ENCODE data around the gene DBNDD2.

DBNDD2 gene

DNA sequence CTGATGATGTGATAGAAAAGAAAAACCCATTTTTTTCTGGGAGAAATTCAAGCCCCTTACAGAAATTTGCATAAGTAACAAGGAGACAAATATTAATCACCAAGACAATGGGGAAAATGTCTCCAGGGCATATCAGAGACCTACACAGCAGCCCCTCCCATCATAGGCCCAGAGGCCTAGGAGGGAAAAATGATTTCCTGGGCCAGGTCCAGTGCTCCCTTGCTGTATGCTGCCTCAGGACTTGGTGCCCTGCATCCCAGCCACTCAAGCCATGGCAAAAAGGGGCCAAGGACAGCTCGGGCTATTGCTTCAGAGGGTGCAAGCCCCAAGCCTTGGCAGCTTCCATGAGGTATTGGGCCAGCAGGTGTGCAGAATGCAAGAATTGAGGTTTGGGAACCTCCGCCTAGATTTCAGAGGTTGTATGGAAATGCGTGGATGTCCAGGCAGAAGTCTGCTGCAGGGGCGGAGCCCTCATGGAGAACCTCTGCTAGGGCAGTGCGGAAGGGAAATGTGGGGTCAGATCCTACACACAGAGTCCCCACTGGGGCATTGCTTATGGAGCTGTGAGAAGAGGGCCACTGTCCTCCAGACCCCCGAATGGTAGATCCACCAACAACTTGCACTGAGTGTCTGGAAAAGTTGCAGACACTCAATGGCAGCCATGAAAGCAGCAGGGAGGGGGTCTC lies 7.6 kb upstream of the DBNDD2 start:
- H3K9me3 Mint-ChIP-seq, result peaks cover 23% of the 10 kb centered on the region
- H3K4me3 Mint-ChIP-seq, result no peak overlapping the region
- H3K27me3 Mint-ChIP-seq, result peaks cover 3% of the 10 kb centered on the region
- DNase-seq, result no peak
- no peak overlapping the region for H3K27ac Mint-ChIP-seq
- H3K36me3 Mint-ChIP-seq (ENCODE audit: low read depth), result peaks cover 24% of the 10 kb centered on the region
- peaks cover 16% of the 10 kb centered on the region for H3K4me1 Mint-ChIP-seq (ENCODE audit: low read depth)

- H3K4me3 Mint-ChIP-seq, result no peak overlapping the region
- peaks cover 24% of the 10 kb centered on the region for H3K36me3 Mint-ChIP-seq (ENCODE audit: low read depth)
- no peak for DNase-seq
- H3K9me3 Mint-ChIP-seq, result peaks cover 23% of the 10 kb centered on the region
- H3K27me3 Mint-ChIP-seq, result peaks cover 3% of the 10 kb centered on the region
- no peak overlapping the region for H3K27ac Mint-ChIP-seq
- H3K4me1 Mint-ChIP-seq (ENCODE audit: low read depth), result peaks cover 30% of the 10 kb centered on the region
Measured at GRCh38 chr20:45402946-45403345, 5.1 kb upstream of the DBNDD2 start.

DNA sequence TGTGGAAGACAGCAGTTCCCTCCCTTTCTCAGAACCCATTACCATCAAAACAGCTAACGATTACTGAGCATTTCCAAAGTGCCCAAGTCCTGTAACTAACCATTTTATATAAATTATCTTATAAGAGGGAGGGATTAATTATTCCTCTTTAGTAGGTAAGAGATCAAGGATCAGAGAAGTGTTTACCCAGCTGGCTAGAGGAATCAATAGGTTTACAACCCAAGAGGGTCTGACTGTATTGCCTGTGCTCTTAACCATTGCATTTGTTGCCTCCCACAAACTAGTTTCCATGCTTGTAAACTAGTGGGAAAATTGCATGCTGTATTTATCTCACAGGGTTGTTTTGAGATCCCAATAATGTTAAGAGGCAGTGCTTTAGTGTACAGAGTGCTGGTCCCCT lies 3.7 kb upstream of the DBNDD2 start:
- DNase-seq, result no peak
- H3K4me3 Mint-ChIP-seq, result peak overlapping the region; percentile 77
- peaks cover 38% of the 10 kb centered on the region for H3K4me1 Mint-ChIP-seq (ENCODE audit: low read depth)
- H3K36me3 Mint-ChIP-seq (ENCODE audit: low read depth), result peaks cover 25% of the 10 kb centered on the region
- peak overlapping the region; percentile 54 for H3K27ac Mint-ChIP-seq
- peaks cover 21% of the 10 kb centered on the region for H3K9me3 Mint-ChIP-seq
- peaks cover 3% of the 10 kb centered on the region for H3K27me3 Mint-ChIP-seq

DNA sequence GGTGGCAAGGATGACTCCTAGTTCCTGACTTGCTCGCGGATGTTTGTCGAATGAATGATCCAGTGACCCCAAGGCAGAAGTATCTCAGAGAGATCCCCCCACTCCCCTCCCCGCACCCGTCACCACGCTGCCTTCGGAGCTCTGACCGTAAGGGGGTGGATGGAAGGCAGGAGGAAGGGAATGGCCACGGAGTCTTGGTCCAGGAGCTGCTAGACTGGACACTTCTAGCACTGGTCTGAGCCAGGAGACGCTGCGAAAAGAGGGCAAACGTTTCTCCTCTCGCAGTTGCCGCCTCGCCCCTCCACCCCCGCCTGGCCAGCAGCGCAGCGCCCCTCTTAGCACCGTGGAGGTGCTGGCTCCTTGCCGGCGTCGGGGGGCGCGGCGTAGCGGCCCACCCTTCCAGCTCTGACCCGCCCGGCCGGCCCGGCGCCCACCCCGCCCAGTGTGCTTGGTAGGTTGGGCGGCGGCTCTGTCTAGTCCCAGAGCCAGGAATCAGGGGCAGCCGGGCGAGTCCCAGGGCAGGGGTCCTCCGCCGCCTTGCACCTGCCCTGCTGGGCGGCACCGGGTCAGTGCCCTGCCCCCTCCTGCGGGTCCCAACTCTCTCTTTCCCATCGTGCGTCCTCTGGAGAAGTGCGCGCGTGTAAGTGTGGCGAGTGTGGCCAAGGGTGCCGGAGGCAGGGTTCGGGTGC lies 2.4 kb upstream of the DBNDD2 start:
- H3K27ac Mint-ChIP-seq, result peak overlapping the region; percentile 63
- peak overlapping the region; percentile 77 for H3K4me3 Mint-ChIP-seq
- H3K36me3 Mint-ChIP-seq (ENCODE audit: low read depth), result peaks cover 25% of the 10 kb centered on the region
- peaks cover 11% of the 10 kb centered on the region for H3K9me3 Mint-ChIP-seq
- peaks cover 38% of the 10 kb centered on the region for H3K4me1 Mint-ChIP-seq (ENCODE audit: low read depth)
- DNase-seq, result peak; percentile 39
- peaks cover 3% of the 10 kb centered on the region for H3K27me3 Mint-ChIP-seq

GRCh38 chr20:45406260-45407066 lies 1.6 kb upstream of the DBNDD2 start:
- peak; percentile 69 for DNase-seq
- H3K4me1 Mint-ChIP-seq (ENCODE audit: low read depth), result peaks cover 36% of the 10 kb centered on the region
- peaks cover 27% of the 10 kb centered on the region for H3K36me3 Mint-ChIP-seq (ENCODE audit: low read depth)
- H3K9me3 Mint-ChIP-seq, result peaks cover 8% of the 10 kb centered on the region
- peak overlapping the region; percentile 63 for H3K27ac Mint-ChIP-seq
- peaks cover 3% of the 10 kb centered on the region for H3K27me3 Mint-ChIP-seq
- H3K4me3 Mint-ChIP-seq, result peak overlapping the region; percentile 78

DNA sequence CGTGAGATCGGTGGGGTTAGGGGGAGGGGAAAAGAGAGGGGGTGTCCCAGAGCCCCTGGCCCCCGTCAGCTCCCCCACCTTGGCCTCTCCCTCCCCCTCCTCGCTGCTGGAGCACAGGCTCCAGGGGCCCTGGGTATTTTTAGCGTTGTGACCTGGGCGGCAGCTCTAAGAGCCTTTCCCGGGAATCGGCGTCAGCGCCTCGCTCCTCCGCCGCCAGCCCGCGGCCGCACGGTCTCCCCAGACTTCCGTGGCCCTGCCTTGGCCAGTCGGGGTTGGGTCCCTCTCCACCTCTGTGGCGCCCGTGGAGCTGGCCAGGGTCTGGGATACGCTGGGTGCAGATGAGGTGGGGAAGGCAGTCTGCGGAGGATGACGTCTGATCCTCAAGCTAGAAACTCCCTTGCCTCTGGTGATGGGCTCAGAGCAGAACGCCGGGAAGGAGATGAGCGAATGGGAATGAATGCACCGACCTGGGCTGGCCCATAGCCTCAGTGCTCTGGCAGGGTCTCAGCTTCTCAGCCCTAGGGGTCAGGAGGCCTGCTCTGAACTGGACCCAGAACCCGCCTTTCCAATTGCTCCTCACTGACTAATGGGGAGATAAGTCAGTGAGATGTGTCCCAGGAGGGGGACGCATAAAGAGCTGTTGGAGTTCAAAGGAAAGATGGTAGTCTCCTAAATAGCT lies 883 bp upstream of the DBNDD2 start:
- peaks cover 3% of the 10 kb centered on the region for H3K27me3 Mint-ChIP-seq
- peak; percentile 49 for DNase-seq
- peak overlapping the region; percentile 47 for H3K27ac Mint-ChIP-seq
- peaks cover 29% of the 10 kb centered on the region for H3K4me1 Mint-ChIP-seq (ENCODE audit: low read depth)
- H3K4me3 Mint-ChIP-seq, result peak overlapping the region; percentile 78
- H3K9me3 Mint-ChIP-seq, result peaks cover 2% of the 10 kb centered on the region
- peaks cover 24% of the 10 kb centered on the region for H3K36me3 Mint-ChIP-seq (ENCODE audit: low read depth)

DNA sequence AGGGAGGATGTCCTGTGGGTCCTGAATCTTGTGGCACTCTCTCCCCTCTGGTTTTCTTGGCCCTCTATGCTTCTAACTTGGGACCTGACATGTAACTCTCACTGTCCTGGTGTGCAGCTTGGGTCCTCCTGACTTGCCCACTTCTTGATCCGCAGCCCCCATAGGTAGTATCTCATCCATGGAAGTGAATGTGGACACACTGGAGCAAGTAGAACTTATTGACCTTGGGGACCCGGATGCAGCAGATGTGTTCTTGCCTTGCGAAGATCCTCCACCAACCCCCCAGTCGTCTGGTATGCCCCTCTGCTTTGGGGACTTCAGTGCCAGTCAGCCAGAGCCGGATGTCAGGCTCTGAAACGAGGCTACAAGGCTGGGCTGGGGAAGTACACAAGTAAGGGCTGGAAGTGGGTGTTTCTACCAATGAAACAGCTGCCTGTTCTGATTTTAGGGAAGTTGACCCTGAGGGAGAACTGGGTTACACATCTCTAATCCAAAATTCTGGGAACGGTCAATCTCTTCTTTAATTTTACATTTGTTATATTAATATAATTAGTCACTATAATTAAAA lies 641 bp downstream of the DBNDD2 start:
- Mint-ChIP-seq H3K9me3 (no peaks in the 10 kb centered on the region), H3K27ac (no peak overlapping the region), H3K27me3 (peaks cover 3% of the 10 kb centered on the region), H3K4me3 (no peak overlapping the region), H3K4me1 (ENCODE audit: low read depth) (peaks cover 29% of the 10 kb centered on the region), H3K36me3 (ENCODE audit: low read depth) (peaks cover 22% of the 10 kb centered on the region)
- DNase-seq, result no peak

- Mint-ChIP-seq H3K36me3 (ENCODE audit: low read depth) (peaks cover 22% of the 10 kb centered on the region), H3K27ac (no peak overlapping the region), H3K4me1 (ENCODE audit: low read depth) (peaks cover 33% of the 10 kb centered on the region), H3K9me3 (no peaks in the 10 kb centered on the region), H3K4me3 (no peak overlapping the region), H3K27me3 (peaks cover 2% of the 10 kb centered on the region)
- DNase-seq, result no peak
Measured at GRCh38 chr20:45409521-45410272, 1.6 kb downstream of the DBNDD2 start.

- Mint-ChIP-seq H3K27me3 (no peaks in the 10 kb centered on the region), H3K4me3 (no peak overlapping the region), H3K4me1 (ENCODE audit: low read depth) (peaks cover 37% of the 10 kb centered on the region), H3K27ac (no peak overlapping the region), H3K9me3 (no peaks in the 10 kb centered on the region), H3K36me3 (ENCODE audit: low read depth) (peaks cover 24% of the 10 kb centered on the region)
- DNase-seq, result no peak
Measured at GRCh38 chr20:45410887-45411286, 2.8 kb downstream of the DBNDD2 start.

GRCh38 chr20:45412653-45413052 lies 4.6 kb downstream of the DBNDD2 start:
- Mint-ChIP-seq H3K27me3 (no peaks in the 10 kb centered on the region), H3K4me1 (ENCODE audit: low read depth) (peaks cover 41% of the 10 kb centered on the region), H3K9me3 (no peaks in the 10 kb centered on the region), H3K4me3 (no peak overlapping the region), H3K36me3 (ENCODE audit: low read depth) (peaks cover 35% of the 10 kb centered on the region), H3K27ac (no peak overlapping the region)
- no peak for DNase-seq

GRCh38 chr20:45413479-45413878 lies 5.4 kb downstream of the DBNDD2 start:
- H3K4me1 Mint-ChIP-seq (ENCODE audit: low read depth), result peaks cover 42% of the 10 kb centered on the region
- no peaks in the 10 kb centered on the region for H3K9me3 Mint-ChIP-seq
- H3K4me3 Mint-ChIP-seq, result no peak overlapping the region
- DNase-seq, result no peak
- H3K36me3 Mint-ChIP-seq (ENCODE audit: low read depth), result peaks cover 44% of the 10 kb centered on the region
- no peak overlapping the region for H3K27ac Mint-ChIP-seq
- H3K27me3 Mint-ChIP-seq, result no peaks in the 10 kb centered on the region

DNA sequence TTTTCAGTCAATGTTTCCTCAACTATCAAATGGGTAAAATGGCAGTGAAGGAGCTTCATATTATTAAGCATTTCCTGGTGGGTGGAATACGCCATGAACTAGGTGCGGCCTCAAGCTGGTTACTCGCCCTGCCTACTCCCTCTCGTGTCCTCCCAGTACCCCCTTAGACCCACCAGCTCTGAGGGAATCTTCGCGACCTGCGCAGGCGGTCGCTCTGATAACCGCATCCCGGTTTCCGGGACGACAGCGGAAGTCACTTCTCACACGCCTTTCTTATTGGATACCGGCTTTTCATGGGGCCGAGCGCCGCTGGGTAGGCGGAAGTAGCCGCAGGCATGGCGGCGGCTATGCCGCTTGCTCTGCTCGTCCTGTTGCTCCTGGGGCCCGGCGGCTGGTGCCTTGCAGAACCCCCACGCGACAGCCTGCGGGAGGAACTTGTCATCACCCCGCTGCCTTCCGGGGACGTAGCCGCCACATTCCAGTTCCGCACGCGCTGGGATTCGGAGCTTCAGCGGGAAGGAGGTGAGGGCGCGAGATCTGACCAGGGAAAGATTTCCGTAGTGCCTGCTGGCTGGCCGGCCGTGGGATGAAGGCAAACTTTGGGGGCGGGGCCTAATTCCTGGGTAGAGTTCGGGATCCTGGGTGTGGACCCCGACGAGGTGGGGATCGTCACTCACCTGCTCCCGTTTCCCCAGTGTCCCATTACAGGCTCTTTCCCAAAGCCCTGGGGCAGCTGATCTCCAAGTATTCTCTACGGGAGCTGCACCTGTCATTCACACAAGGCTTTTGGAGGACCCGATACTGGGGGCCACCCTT lies 7.9 kb downstream of the DBNDD2 start, which contains the start of gene PIGT:
Gene PIGT, plus strand, starts transcription at position 320 of the 816 bp plus-strand sequence. Its CDS starts 16 bp downstream, at position 336.
- Mint-ChIP-seq H3K36me3 (ENCODE audit: low read depth) (peaks cover 55% of the 10 kb centered on the region), H3K4me1 (ENCODE audit: low read depth) (peaks cover 54% of the 10 kb centered on the region), H3K27ac (peak within 1 kb of the TSS; percentile 98), H3K4me3 (peak within 1 kb of the TSS; percentile 96), H3K9me3 (no peaks in the 10 kb centered on the region), H3K27me3 (no peaks in the 10 kb centered on the region)
- DNase-seq, result peak; percentile 89

DNA sequence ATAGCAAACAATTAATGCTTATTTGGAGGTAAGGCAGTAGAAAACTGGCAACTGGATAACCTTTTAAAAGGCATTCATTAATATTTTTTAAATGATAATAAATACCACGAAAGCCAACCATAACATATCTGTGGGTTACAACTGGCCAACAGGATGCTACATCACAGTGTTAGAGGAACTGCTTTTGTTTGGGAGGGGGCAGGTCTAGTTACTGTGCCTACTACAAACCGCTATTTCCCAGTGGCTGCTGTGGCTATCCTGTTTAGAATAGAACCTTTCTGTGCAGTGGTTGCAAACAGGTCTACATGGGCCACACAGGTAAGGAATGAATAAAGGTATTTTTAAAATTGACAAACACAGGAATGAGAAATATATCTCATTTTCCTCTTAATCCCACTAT lies 8.8 kb downstream of the DBNDD2 start:
- peaks cover 54% of the 10 kb centered on the region for H3K36me3 Mint-ChIP-seq (ENCODE audit: low read depth)

More for the DNA sequence above, 8.8 kb downstream of the DBNDD2 start:
- H3K27me3 Mint-ChIP-seq, result no peaks in the 10 kb centered on the region
- H3K9me3 Mint-ChIP-seq, result no peaks in the 10 kb centered on the region
- no peak for DNase-seq
- H3K4me1 Mint-ChIP-seq (ENCODE audit: low read depth), result peaks cover 54% of the 10 kb centered on the region
- H3K27ac Mint-ChIP-seq, result peak overlapping the region; percentile 98
- peak overlapping the region; percentile 96 for H3K4me3 Mint-ChIP-seq

Data from activated T-cell treated with anti-CD3 and anti-CD28 coated beads, Interleukin-2, amount 50 U/mL, for 24 hours (primary cell).